Stimulated activated CD4-positive, alpha-beta T cell treated with anti-CD3 and anti-CD28 coated beads, Interleukin-4, amount 100 ng/mL, for 4 hours (primary cell): Measurements from ENCODE around the gene RANBP9.

Experiments used
- DNase-seq, 2 experiments: peaks; one replicate each; pipeline ENCODE4 v3.0.0-alpha.2; 2020

The RANBP9 gene

GRCh38 chr6:13711733-13712598, at the start of gene RANBP9:
RANBP9 (minus strand) TSS chr6:13711835; CDS start chr6:13711505, 330 bp downstream.
- peak; percentile 85 to 86 for DNase-seq

DNA sequence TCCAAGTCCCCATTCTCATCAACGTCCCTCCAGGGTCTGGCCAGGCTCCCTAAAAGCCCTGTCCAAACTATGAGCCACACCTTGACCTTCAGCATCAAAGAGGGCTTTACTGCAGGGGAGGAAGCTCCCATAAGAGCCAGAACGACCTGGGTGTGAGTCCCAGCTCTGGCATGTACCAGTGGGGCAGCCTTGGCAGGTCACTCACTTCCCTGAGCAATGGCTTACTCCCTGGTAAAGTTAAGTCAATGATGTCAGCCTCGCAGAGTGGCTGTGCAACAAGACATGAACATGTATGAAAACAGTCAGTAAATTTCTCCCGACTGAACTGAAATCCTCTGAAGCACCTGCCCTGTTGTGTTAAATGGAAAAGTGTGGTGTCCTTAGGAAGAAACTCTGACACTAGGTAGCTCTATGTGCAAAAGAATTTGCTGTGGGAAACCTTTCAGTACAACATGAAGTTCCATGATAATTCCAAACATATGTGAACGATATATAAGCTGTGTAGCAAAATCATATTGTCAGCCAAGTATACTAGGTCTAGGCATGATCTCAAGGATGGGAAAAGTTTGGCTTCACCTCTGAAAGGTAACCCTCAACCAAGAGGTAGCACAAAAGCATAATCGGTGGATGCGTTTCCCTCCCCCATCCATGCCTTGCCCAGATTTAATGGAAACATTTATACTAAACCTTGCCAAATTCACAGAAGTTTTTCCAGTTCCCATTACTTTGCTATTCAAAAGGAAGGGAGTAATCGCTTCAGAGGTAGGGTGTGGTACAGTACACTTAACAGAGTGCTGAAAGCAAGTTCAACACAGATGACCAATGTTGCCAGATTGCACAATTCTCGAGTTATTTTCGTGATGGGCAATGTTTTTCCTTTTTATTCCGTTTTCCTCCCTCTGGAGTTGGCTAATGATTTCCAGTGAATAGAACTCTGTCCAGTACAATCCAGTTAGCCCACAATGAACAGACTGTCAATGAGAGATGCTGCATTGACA, 49.0 kb upstream of the RANBP9 start:
- no peak for DNase-seq

DNA sequence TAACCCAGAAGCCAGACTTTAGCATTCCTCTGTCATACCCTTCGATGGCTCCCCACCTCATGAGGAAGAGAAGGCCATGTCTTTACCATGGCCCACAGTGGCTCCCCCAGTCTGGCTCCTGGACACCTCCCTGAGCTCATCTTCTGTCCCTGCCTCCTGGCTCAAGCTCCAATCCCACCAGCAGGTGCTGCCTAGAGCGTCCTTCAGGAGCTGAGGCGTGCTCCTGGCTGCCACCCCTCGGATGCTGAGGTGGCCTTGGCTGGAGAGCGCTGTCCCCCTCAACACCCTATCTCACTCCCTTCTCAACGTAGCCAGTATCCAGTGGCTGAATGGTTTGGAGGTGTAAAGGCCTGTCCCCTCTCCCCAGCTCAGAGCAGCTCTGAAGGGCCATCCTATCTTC, 47.4 kb upstream of the RANBP9 start:
- no peak for DNase-seq

GRCh38 chr6:13754644-13755043, 43.0 kb upstream of the RANBP9 start:
- DNase-seq, result no peak

DNA sequence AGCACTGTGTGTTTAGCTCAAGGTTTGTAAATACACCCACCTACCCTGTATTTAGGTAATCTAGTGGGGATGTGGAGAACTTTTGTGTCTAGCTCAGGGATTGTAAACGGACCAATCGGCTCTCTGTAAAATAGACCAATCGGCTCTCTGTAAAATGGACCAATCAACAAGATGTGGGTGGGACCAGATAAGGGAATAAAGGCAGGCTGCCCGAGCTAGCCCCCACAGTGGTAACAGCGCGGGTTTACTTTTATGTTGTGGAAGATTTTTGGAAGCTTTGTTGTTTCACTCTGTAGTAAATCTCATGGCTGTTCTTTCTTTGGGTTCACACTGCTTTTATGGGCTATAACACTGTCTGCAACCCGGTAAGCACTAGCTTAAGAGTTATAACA, 32.1 kb upstream of the RANBP9 start:
- no peak for DNase-seq

DNA sequence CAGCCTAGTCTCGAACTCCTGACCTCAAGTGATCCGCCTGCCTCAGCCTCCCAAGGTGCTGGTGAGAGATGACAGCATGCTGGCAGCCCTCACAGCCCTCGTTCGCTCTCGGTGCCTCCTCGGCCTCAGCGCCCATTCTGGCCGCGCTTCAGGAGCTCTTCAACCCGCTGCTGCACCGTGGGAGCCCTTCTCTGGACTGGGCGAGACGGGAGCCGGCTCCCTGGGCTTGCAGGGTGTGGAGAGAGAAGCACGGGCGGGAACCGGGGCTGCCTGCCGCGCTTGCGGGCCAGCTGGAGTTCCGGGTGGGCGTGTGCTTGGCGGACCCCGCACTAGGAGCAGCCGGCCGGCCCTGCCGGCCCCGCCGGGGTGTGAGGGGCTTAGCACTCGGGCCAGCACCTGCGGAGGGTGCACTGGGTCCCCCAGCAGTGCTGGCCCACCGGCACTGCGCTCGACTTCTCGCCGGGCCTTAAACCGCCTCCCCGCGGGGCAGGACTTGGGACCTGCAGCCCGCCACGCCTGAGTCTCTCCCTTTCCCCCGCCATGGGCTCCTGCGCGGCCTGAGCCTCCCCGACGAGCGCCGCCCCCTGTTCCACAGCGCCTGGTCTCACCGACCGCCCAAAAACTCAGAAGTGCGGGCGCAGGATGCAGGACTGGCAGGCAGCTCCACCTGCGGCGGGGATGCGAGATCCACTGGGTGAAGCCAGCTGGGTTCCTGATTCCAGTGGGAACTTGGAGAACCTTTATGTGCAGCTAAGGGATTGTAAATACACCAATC, 31.5 kb upstream of the RANBP9 start:
- DNase-seq, result no peak

GRCh38 chr6:13741365-13741764, 29.7 kb upstream of the RANBP9 start:
- DNase-seq, result no peak

DNA sequence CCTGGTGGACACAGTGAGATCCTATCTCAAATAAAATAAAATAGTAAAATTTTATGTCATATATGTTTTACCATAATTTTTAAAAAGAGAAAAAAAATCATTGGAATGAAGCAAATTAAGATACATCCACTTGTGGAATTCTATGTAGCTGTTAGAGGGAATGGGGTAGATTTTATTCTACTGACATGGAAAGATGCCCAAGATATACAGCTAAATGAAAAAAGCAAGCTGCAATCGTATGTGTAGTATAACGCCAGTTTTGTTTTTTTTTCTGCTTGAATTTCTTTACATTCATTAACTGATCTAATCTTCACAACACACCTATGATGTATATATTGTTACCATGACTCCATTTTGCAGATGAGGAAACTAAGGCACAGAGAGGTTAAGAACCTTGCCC, 23.4 kb upstream of the RANBP9 start:
- DNase-seq, result no peak

- DNase-seq, result no peak
Measured at GRCh38 chr6:13733178-13733887, 21.7 kb upstream of the RANBP9 start.

- no peak for DNase-seq
Measured at GRCh38 chr6:13730704-13731103, 19.1 kb upstream of the RANBP9 start.

DNA sequence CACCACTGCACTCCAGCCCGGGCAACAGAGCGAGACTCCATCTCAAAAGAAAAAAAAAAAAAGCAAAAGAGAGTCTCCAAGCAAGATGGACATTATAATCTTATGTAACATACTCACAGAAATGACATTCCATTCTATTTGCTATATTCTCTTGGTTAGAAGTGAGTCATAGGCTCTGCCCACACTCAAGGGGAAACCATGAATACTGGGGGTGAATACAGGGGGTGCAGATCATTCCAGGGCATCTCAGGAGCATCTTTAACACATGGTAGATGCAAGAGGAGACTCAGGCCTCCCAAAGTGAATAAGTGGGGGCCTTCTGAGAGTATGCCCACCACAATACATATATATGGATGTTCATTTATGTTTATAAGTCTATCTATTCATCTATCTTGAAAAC, 18.3 kb upstream of the RANBP9 start:
- peak in 1 of 2 experiments; percentile 40 for DNase-seq

- peak in 1 of 2 experiments; percentile 52 for DNase-seq
Measured at GRCh38 chr6:13725570-13725969, 13.9 kb upstream of the RANBP9 start.

GRCh38 chr6:13725052-13725451, 13.4 kb upstream of the RANBP9 start:
- DNase-seq, result no peak

GRCh38 chr6:13724182-13724581, 12.5 kb upstream of the RANBP9 start:
- no peak for DNase-seq

GRCh38 chr6:13722880-13723279, 11.2 kb upstream of the RANBP9 start:
- no peak for DNase-seq

DNA sequence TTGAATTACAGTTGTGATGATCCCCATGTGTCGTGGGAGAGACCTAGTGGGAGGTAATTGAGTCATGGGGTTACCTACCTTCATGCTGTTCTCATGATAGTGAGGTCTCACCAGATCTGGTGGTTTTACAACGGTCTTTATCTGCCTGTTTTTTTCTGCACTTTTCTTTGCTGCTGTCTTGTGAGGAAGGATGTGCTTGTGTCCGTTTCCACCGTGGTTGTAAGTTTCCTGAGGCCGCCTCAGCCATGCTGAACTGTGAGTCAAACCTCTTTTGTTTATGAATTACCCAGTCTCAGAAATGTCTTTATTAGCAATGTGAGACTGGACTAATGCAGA, 6.5 kb upstream of the RANBP9 start:
- DNase-seq, result no peak

- no peak for DNase-seq
Measured at GRCh38 chr6:13716955-13717295, 5.3 kb upstream of the RANBP9 start.

DNA sequence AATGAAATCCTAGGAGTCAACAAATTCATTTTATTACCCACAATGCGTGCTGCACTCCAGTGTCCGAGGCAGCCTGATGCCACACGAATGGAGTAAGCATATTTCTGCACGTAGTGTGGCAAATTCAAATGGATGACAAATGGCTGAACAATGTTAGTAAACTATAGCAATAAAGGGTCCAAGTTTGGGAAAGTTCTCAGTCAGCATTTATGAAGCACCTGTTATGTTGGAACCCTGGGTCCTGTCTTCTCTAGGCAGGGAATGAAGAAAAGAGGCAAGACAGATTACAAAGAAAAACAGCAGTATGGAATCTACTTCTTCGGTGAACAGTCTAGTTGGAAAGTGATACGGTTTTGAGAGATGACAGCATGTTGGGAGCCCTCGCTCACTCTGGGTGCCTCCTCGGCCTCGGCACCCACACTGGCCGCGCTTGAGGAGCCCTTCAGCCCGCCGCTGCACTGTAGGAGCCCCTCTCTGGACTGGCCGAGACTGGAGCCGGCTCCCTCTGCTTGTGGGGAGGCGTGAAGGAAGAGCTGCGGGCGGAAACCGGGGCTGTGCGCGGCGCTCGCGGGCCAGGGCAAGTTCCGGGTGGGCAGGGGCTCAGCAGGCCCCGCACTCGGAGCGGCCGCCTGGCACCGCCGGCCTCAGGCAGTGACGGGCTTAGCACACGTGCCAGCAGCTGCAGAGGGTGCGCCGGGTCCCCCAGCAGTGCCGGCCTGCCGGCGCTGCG, 4.8 kb upstream of the RANBP9 start:
- DNase-seq, result no peak

DNA sequence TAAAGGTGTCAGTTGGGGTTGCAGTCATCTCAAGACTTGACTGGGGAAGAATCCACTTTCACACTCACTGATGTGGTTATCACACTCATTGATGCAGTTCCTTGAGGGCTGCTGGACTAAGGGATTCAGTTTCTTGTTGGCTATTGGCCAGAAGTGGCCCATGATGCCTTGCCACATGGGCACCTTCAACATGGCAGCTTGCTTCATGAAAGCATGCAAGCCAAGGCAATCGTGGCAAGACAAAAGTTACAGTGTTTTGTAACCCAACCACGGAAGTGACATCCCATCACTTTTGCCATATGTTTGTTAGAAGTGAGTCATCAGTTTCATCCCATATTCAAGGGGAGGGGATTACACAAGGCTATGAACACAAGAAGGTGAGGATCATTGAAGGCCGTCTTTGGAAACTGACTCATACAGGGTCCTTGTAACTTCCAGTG, 3.8 kb upstream of the RANBP9 start:
- no peak for DNase-seq

DNA sequence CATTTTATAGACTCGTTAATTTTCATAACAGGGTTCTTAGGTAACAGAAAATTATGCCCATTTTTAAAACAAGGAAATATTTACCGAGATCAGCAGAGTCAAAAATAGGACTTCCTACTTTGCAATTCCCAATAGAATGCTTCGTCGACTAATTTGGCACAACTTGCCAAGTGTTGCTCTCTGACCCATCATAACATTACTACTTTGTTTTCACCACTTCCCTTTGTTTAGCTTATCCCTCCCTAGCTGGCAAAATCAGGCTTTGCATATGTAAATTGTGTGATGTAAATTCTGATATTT, 914 bp upstream of the RANBP9 start:
- DNase-seq, result no peak

GRCh38 chr6:13711324-13711732, 307 bp downstream of the RANBP9 start:
- no peak for DNase-seq
